NCI-H524 (cell line): Measurements from ENCODE around the gene ISLR2.
A peak's percentile ranks its signal among the peaks of the same experiment; 100 is the strongest.

Experiments
- DNase-seq, 2 experiments: peaks; one replicate each; lab custom pipeline; 2025; lab: John Stamatoyannopoulos, UW

The ISLR2 gene

DNA sequence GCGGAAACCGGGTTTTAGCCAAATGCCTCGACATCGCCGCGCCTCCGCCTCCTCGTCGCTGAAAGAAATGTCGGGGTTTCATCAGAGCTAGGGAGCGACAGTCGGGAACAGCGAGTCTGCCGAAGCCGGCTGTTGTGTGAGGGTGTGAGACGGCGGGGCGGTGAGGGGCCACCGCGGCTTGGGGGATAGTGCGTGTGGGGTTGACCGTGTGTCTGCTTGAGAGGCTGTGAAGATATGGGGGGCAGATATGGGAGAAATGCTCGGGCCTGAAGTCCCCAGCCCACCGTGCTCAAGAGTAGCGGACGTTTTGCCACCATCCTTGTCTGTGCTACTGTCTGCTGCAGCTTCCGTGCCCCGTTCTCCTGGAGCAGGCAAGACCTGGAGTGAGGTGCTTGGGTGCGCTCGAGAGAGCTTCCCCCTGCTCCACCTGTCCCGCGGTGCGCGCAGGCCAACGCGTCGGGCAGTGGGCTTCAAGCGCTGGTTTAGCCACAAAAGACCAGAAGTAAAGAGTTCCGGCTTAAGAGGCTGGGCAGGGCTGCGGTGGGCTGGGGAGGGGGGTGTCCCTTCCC, 716 bp upstream of the ISLR2 start:
- DNase-seq: peak; percentile 43 to 66

DNA sequence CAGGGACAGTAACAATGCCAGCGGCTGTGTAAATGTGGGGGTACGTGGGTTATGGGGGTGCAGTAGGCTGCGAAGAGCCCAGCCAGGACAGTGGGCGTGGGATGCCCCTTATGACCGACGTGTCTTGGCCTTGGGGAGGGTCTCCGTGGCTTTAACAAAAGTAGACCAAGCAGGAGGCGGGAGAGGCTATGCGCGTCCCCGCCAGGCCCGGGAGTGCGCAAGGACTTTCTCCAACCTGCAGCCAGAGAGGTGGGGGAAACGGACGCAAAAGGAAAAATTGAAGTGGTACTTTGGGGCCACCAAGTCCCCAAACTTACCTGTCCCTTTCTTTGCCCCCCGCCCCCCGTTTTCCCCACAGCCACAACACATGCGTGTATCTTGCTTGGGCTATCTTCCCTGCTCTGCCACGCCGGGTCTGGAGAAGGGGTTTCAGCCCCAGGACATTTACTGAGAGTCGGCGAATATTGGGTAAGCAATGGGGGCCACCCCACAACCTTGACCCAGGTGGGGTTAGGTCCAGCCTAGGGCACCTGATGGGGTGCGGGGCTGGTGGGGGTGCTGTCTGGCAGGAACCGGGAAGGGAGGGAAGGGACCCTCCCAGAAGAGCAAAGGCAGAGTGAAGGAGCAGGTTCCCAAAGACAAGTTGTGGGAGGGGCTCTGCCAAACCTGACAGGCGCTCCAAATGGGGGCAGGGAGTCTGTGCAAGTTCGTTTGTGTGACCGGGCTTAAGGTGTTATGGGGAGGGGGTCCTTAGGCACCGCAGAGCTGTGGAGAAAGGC, 652 bp downstream of the ISLR2 start:
- DNase-seq: no peak

DNA sequence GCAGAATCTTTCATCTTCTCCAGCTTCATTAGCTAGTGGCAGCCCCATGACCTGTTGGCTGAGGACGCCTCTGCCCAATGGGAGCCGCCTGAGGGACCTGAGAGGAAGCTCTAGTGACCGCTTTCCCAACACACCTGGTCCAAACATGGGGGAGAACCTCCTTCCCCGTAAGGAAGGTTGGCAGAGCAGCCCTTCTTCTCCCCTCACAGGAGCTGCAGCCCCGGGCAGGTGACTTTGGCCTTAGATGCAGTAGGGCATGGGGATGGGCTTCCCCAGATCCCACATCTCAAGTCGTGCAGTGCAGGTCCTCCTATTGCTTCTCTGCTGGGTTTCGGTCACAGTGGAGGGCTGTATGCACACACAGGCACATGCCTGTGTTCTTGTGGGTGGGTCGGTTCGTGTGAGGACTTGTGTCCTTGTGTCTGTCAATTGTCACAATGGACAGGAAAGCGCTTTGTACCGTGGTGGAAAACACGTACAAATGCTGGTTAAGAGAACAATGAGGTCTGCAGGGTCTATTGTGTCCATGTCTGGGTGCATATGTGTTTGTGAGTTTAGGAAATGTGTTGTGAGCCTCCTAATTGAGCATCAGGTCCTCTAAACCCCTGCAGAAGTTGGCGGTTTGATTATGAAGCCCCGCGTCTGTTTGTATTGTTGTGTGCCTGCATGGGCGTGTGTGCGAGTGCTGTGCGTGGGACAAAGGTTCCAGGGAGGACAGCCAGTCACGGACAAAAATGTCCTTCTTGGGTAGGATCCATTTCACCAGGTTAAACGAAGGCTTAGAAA, 1.4 kb downstream of the ISLR2 start:
- no peak for DNase-seq

DNA sequence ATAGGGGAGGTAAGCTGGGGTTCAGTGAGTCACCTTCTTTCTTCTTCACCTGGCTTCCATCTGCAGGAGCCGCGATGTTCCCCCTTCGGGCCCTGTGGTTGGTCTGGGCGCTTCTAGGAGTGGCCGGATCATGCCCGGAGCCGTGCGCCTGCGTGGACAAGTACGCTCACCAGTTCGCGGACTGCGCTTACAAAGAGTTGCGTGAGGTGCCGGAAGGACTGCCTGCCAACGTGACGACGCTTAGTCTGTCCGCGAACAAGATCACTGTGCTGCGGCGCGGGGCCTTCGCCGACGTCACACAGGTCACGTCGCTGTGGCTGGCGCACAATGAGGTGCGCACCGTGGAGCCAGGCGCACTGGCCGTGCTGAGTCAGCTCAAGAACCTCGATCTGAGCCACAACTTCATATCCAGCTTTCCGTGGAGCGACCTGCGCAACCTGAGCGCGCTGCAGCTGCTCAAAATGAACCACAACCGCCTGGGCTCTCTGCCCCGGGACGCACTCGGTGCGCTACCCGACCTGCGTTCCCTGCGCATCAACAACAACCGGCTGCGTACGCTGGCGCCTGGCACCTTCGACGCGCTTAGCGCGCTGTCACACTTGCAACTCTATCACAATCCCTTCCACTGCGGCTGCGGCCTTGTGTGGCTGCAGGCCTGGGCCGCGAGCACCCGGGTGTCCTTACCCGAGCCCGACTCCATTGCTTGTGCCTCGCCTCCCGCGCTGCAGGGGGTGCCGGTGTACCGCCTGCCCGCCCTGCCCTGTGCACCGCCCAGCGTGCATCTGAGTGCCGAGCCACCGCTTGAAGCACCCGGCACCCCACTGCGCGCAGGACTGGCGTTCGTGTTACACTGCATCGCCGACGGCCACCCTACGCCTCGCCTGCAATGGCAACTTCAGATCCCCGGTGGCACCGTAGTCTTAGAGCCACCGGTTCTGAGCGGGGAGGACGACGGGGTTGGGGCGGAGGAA, 2.6 kb downstream of the ISLR2 start:
- DNase-seq: no peak

DNA sequence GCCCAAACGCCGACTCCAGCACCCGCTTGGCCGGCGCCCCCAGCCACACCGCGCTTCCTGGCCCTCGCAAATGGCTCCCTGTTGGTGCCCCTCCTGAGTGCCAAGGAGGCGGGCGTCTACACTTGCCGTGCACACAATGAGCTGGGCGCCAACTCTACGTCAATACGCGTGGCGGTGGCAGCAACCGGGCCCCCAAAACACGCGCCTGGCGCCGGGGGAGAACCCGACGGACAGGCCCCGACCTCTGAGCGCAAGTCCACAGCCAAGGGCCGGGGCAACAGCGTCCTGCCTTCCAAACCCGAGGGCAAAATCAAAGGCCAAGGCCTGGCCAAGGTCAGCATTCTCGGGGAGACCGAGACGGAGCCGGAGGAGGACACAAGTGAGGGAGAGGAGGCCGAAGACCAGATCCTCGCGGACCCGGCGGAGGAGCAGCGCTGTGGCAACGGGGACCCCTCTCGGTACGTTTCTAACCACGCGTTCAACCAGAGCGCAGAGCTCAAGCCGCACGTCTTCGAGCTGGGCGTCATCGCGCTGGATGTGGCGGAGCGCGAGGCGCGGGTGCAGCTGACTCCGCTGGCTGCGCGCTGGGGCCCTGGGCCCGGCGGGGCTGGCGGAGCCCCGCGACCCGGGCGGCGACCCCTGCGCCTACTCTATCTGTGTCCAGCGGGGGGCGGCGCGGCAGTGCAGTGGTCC, 3.5 kb downstream of the ISLR2 start:
- DNase-seq: no peak

DNA sequence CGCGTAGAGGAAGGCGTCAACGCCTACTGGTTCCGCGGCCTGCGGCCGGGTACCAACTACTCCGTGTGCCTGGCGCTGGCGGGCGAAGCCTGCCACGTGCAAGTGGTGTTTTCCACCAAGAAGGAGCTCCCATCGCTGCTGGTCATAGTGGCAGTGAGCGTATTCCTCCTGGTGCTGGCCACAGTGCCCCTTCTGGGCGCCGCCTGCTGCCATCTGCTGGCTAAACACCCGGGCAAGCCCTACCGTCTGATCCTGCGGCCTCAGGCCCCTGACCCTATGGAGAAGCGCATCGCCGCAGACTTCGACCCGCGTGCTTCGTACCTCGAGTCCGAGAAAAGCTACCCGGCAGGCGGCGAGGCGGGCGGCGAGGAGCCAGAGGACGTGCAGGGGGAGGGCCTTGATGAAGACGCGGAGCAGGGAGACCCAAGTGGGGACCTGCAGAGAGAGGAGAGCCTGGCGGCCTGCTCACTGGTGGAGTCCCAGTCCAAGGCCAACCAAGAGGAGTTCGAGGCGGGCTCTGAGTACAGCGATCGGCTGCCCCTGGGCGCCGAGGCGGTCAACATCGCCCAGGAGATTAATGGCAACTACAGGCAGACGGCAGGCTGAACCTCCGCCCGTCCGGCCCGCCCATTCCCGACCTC, 4.1 kb downstream of the ISLR2 start:
- DNase-seq: no peak

DNA sequence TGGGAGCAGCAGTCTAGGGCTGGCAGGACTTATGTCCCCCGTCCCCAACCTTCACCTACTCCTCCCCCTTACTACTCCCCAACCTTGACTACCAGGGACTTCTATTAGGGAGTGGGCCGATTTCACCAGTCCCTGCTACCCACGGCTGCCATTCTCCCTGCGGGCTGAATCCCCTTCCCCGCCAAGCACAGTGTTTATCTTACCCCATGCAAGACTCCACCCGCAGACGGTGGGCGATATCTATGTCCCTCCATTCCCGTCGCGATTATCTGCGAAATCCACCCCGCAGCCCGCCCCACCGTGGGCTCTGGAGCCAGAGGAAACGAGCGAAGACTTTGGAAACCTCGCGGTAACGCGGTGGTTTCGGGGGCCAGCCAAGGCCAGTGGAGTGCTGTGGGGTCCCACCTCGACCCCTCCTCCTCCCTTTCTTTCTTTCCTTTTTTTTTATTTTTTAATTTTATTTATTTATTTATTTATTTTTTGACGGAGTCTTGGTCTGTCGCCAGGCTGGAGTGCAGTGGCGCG, 4.7 kb downstream of the ISLR2 start:
- no peak for DNase-seq

DNA sequence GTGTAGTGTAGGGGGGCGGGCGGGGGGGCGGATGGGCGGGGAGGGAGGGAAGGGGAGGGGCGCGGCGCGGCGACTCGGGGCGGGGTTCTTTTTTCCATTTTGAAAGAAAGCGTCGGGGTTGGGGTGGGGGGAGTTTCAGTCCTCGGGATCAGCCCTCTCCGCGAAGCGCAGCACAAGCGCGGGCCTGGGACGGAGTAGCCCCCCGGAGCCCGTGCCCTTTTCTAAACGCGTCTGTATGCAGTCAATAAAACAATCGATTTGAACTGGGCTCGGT, 6.1 kb downstream of the ISLR2 start:
- no peak for DNase-seq

DNA sequence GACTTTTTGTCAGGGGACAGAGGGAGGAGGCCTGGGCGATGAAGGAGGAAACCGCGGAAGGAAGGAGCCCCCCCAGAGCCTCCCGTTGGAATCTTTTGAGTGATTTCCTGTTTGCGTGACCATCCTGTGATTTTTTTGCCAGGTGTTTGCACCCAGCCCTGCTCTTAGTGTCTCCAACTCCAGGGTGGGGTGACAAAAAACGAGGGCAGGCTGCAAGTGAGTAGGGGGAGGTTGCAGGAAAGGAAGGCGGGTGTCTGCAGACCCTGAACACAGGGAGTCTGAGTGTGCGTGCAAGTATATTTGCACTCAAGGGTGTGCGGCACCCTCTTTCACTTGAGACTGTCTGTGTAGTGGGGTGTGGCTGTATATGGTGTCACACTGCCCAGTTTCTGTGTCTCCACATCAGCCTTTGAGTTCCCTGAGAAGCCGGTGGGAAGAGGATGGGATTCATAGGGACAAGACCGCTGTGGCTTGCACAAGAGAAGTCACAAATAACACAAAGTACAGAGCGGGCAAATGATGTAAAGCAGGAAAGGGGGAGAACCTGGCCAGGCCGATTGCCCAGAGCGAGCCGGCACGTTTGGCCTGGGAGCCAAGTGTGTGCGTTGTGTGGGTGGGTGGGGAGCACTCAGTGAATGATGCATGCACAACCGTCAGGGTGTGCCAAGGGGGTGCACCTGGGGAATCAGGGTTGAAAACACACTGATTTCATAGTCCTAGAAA, 6.6 kb downstream of the ISLR2 start:
- no peak for DNase-seq

DNA sequence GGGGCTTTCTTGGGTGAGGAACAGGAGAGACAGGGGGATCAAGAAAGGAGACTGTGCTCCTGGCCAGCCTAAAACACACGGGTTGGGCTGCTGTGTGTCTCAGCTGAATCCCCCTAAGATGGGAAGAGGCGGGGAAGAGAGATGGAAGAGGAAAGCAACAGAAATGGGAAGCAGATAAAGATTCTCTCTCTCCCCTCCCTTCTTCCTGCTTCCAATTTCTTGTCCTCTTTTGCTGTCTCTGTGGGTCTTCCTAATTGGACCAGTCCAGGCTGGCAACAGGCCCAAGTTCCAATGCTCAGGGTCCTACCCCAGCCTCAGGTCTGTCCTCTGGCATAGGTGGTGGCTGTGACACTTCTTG, 7.1 kb downstream of the ISLR2 start:
- no peak for DNase-seq

DNA sequence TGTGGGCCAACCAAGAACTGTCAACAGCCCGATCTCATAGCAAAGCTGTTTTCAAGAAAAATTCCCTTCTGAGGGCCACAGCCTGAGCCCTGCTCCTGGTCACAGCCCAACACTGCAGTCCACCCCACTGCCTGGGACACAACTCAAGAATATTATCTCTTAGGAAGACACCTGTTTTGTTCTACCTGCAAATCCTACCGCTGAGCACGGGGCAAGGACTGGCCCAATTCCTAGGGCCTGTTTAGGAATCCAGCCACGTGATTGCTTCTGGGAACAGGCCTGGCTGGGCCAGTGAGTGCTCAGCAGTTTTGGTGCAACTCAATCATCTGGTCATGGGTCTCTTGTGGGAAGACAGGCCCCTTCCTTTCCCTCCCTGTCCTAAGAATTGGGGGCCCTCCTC, 8.3 kb downstream of the ISLR2 start:
- DNase-seq: no peak

DNA sequence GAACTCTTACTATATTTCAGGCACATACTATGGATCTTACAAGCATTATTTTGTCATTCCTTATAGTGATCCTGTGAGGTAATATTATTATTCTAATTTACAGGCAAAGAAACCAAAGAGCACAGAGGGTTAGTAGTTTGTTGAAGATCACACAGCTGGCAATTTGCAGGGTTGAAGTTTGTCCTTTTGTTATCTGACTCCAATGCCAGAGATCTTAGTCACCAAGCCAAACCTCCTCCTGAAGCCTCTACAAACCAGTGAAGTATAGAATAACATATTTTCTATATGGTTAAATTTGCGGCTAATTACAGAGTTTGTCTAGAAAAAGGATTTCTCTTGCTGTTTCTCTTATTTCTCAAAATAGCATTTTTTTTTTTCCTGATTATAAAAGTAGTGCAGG, 11.2 kb downstream of the ISLR2 start:
- no peak for DNase-seq

DNA sequence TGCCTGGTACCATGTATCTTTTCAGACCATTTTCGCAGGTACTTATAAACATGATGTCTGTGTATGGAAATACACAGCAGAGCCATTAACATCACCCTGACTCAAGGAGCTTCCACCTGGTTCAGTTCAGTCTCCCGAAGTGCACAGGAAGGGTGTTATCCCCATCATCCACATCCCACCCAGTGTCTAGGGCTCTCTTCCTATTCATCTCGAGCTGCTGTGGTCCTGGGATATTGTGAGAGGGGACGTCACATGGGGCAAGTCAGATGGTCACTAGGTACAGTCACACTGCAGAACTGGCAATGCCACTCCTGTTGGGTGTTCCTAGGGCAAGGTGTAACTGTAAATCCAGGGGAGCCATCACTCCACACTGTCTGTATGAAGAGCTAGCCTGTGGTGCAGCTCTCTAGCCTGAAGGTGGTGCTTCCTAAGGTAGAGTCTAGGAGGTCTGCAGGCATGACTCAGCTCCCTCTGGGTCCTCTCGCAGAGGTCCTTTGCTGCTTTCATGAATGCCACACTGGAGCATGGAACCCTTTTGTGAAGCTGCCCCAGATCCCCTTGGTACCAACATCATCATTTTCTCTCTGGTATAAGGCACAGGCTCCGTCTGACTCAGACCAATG, 13.9 kb downstream of the ISLR2 start:
- DNase-seq: no peak

DNA sequence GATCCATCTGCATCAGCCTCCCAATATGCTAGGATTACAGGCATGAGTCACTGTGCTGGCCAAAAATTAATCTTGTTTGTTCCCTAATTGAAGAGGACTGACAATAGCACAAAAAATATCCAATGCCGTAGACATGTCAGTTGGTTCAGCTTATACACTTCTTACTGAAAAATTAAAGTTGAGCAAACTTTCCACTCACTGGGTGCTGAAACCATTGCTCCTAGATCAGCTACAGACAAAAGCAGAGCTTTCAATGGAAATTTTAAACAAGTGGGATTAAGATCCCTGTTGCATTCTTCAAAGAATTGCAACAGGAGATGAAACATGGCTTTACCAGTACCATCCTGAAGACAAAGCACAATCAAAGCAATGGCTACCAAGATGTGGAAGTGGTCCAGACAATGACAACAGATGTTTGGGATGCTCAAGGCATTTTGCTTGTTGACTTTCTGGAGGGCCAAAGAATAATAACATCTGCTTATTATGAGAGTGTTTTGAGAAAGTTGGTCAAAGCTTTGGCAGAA, 16.0 kb downstream of the ISLR2 start:
- no peak for DNase-seq

DNA sequence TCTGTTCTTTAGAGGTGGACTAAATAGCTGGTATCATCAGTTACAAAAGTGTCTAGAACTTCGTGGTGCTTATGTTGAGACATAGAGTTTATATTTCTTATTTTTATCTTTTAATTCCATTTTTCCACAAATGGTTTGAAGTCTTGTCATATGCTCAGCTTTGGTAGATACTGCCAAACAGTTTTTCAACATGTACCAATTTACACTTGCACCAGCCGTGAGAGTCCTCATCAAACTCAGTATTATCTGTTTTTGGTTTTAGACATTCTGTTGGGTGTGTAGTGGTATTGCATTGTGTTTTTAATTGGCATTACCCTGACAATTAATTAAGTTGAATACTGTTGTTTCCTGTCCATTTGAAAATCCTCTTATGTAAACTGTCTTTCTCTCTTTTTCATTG, 16.7 kb downstream of the ISLR2 start:
- DNase-seq: no peak

DNA sequence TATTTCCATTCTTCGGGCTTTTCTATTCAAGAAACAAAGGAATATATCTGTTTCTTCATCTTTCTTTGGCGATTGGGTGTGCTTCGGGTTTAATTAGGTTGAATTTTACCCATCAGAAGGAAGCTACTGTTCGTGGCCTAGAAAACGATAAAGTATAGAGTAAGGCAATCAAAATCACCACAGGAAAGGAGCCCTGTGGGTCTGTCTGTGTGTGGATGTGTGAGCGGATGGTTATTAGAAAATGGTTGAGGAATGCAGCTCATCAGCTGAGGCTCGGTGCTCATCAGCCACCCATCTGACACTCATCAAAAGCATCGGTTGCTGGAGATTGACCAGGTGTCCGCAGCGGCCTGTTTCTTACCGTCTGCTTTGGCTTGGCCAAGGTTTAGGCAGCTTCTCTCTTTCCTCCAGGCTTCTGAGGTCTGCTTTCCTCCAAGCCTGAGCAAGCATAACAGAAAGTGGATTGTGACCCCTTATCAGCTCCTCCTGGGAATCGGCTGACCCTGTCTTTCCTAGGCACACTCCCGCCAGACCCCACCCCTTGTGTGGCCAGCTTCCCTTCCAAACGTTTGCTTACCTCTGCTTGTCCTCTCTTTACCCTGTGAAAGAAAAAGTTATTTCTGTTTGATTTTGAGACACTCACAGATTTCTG, 25.5 kb downstream of the ISLR2 start:
- no peak for DNase-seq

DNA sequence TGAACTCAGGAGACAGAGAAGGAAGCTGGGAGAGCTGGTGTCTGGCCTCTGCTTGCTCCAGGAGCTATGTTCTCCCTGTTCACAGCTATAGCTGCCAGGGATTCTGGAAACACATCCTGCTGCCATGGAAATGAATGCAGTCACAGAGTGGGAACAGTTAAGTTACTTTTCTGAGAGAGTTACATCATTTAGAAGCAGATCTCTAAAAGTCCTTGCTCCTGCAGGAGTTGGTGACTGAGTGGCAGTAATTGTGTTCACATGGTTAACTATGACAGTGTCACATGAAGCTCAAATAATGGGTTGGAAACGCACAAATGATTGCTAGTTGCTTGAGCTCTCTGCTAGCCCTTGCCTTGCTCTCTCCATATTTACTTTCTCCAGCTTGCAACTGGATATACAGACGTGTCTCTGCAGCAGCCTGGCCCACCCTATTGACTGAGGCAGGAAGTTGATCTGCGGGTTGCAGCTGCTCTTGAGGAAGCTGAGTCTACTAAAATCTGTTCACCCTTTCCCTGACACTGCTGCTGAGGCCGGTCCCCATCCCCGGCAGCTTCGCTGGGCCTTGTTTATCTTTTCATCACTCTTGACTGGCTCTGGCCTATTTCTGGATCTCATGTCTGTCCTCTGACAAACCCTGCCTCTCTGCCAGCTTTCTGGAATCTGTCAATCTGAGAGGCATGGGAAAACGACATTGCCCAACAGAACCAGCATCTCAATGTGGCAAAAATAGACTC, 26.5 kb downstream of the ISLR2 start:
- DNase-seq: no peak
